Calu3 (cell line): ENCODE data around the gene TDP1. TPM values are rescaled to one million over a fixed set of nuclear protein-coding genes. Genes with fewer than 3 reads are reported as not detected.

Source experiments
- BruUV-seq: library from RNA; stranded (reverse); fragments of 400-500 nt; replicated peaks from 2 replicates; lab custom pipeline; 2021; lab: Mats Ljungman, UMichigan
- CTCF ChIA-PET: fragments of 300-600 bp; sonication (Branson Sonifier 250); formaldehyde crosslinking; loops from one replicate; lab custom pipeline; 2022; ENCODE audit warnings: antibody characterized with exemption; lab: Charles Lee
- DNase-seq: peaks from one replicate; pipeline ENCODE4 v3.0.0; 2022
- H3K27ac Mint-ChIP-seq: one replicate; pipeline ENCODE4 v1.8.0; 2022; ENCODE audit warnings: mixed read lengths; ENCODE audit not compliant: unreplicated experiment
- H3K27me3 Mint-ChIP-seq: one replicate; pipeline ENCODE4 v1.8.0; 2022; ENCODE audit warnings: mixed read lengths; ENCODE audit not compliant: unreplicated experiment
- H3K36me3 Mint-ChIP-seq: one replicate; pipeline ENCODE4 v1.8.0; 2022; ENCODE audit warnings: mild to moderate bottlenecking, moderate library complexity, mixed read lengths; ENCODE audit not compliant: insufficient read depth, unreplicated experiment
- H3K4me1 Mint-ChIP-seq: one replicate; pipeline ENCODE4 v1.8.0; 2022; ENCODE audit warnings: mild to moderate bottlenecking, low read depth, mixed read lengths; ENCODE audit not compliant: unreplicated experiment
- H3K4me3 Mint-ChIP-seq: one replicate; pipeline ENCODE4 v1.8.0; 2022; ENCODE audit warnings: mild to moderate bottlenecking, low read depth, moderate library complexity, mixed read lengths; ENCODE audit not compliant: unreplicated experiment
- H3K9me3 Mint-ChIP-seq: one replicate; pipeline ENCODE4 v1.8.0; 2022; ENCODE audit warnings: low read depth, mixed read lengths; ENCODE audit not compliant: unreplicated experiment
- CTCF ChIP-seq: fragments of 200-600 bp; IDR thresholded peaks from one replicate; pipeline ENCODE4 v1.8.0; 2022; ENCODE audit warnings: antibody characterized with exemption; ENCODE audit not compliant: unreplicated experiment
- intact Hi-C: fragments of 100-400 bp; cut with micrococcal nuclease; formaldehyde crosslinking; loops from one replicate; pipeline ENCODE4 v1.10.0; 2022; ENCODE audit not compliant: unreplicated experiment
- total RNA-seq: library from RNA; stranded (reverse); gene quantifications from 2 replicates; pipeline ENCODE4 v1.2.3, GENCODE V29; 2022

TDP1 gene
- total RNA-seq, 1 experiment from 2014 or later: 24.4 TPM

GRCh38 chr14:89947344-89947743 lies 8.4 kb upstream of the TDP1 start:
- H3K27ac Mint-ChIP-seq: no peak overlapping the region
- no peaks in the 10 kb centered on the region for H3K36me3 Mint-ChIP-seq
- CTCF ChIA-PET: no interaction called here
- no peaks in the 10 kb centered on the region for H3K9me3 Mint-ChIP-seq
- H3K27me3 Mint-ChIP-seq: no peaks in the 10 kb centered on the region
- no TSS peak for BruUV-seq
- H3K4me3 Mint-ChIP-seq: no peak overlapping the region
- intact Hi-C loops: no loop called here
- DNase-seq: no peak
- no peak for TF ChIP-seq CTCF
- no peaks in the 10 kb centered on the region for H3K4me1 Mint-ChIP-seq

- CTCF ChIA-PET: no interaction called here
- TF ChIP-seq CTCF: no peak
- intact Hi-C loops: no loop called here
- Mint-ChIP-seq H3K36me3 (peaks cover 35% of the 10 kb centered on the region), H3K4me3 (no peak overlapping the region), H3K4me1 (peaks cover 23% of the 10 kb centered on the region), H3K9me3 (no peaks in the 10 kb centered on the region), H3K27ac (no peak overlapping the region), H3K27me3 (no peaks in the 10 kb centered on the region)
- no peak for DNase-seq
- BruUV-seq: no TSS peak
Observed at GRCh38 chr14:89952576-89952975, 3.2 kb upstream of the TDP1 start.

- intact Hi-C loops: no loop called here
- TSS peak; percentile 69 for BruUV-seq
- H3K27ac Mint-ChIP-seq: no peak overlapping the region
- no peak for TF ChIP-seq CTCF
- H3K4me3 Mint-ChIP-seq: peak overlapping the region; percentile 95
- CTCF ChIA-PET: interaction anchor here (0.6 to 1.3 kb wide), 2 partner anchors 280 to 941 kb away, joined by 3 to 4 read pairs; no protein-coding TSS in a partner anchor
- DNase-seq: no peak
- H3K36me3 Mint-ChIP-seq: peaks cover 35% of the 10 kb centered on the region
- peaks cover 26% of the 10 kb centered on the region for H3K4me1 Mint-ChIP-seq
- no peaks in the 10 kb centered on the region for H3K9me3 Mint-ChIP-seq
- no peaks in the 10 kb centered on the region for H3K27me3 Mint-ChIP-seq
Observed at GRCh38 chr14:89953602-89954001, 2.1 kb upstream of the TDP1 start.

GRCh38 chr14:89954070-89955021 lies 1.4 kb upstream of the TDP1 start, which contains the start of gene EFCAB11:
TSS of gene EFCAB11 (minus strand) at chr14:89954730. CDS start at chr14:89954660, 70 bp downstream.
- peak; percentile 96 for DNase-seq
- no TSS peak for BruUV-seq

More at GRCh38 chr14:89954070-89955021, 1.4 kb upstream of the TDP1 start, which contains the start of gene EFCAB11:
- CTCF ChIA-PET: interaction anchor here (0.6 to 1.3 kb wide), 4 partner anchors 55 to 942 kb away, joined by 3 to 4 read pairs (median 3); no protein-coding TSS in a partner anchor
- Mint-ChIP-seq H3K4me3 (peak within 1 kb of the TSS; percentile 95), H3K36me3 (peaks cover 35% of the 10 kb centered on the region), H3K27ac (peak within 1 kb of the TSS; percentile 91), H3K9me3 (no peaks in the 10 kb centered on the region), H3K27me3 (no peaks in the 10 kb centered on the region), H3K4me1 (peaks cover 26% of the 10 kb centered on the region)
- intact Hi-C loops: no loop called here
- no peak for TF ChIP-seq CTCF
